HL-60 (cell line): ENCODE data around the gene NEK7.

Source experiments
- DNase-seq, 2 experiments: peaks; one replicate each; pipeline ENCODE4 v3.0.0-alpha.2; 2010 to 2020; ENCODE audit warnings: low read depth in 1 of 2, low spot score in 1 of 2
- H3K27ac ChIP-seq: fragments of 250-450 bp; sonication (Bioruptor Pico); replicated peaks from 2 replicates; pipeline ENCODE4 v1.5.1; 2020; ENCODE audit warnings: mild to moderate bottlenecking, moderate library complexity
- H3K27me3 ChIP-seq: fragments of 250-450 bp; sonication (Bioruptor Pico); 2 replicates; pipeline ENCODE4 v1.5.1; 2021; ENCODE audit warnings: mild to moderate bottlenecking, moderate library complexity; ENCODE audit not compliant: insufficient read depth, poor library complexity, severe bottlenecking
- H3K4me3 ChIP-seq: replicated peaks from 2 replicates; pipeline ENCODE4 v1.5.1; 2011; ENCODE audit warnings: mild to moderate bottlenecking, control low read depth, low read length; ENCODE audit not compliant: insufficient read depth
- GABPA ChIP-seq: IDR thresholded peaks from 2 replicates; pipeline ENCODE4 v1.6.1; 2012; ENCODE audit warnings: low read depth
- POLR2AphosphoS5 ChIP-seq: IDR thresholded peaks from 2 replicates; pipeline ENCODE4 v1.6.1; 2012; ENCODE audit warnings: low read depth
- SPI1 ChIP-seq: IDR thresholded peaks from 2 replicates; pipeline ENCODE4 v1.6.1; 2012; ENCODE audit warnings: low read depth, mild to moderate bottlenecking, borderline replicate concordance
- TF ChIP-seq, protein P1 (sequence below): IDR thresholded peaks from 2 replicates; pipeline ENCODE4 v1.6.1; 2012; ENCODE audit warnings: low read depth; ENCODE audit not compliant: insufficient replicate concordance
- TF ChIP-seq, protein P2 (sequence below): IDR thresholded peaks from one replicate; pipeline ENCODE4 v1.5.1; 2011; ENCODE audit warnings: low read length, control low read depth, inconsistent platforms; ENCODE audit not compliant: insufficient read depth

NEK7 gene

DNA sequence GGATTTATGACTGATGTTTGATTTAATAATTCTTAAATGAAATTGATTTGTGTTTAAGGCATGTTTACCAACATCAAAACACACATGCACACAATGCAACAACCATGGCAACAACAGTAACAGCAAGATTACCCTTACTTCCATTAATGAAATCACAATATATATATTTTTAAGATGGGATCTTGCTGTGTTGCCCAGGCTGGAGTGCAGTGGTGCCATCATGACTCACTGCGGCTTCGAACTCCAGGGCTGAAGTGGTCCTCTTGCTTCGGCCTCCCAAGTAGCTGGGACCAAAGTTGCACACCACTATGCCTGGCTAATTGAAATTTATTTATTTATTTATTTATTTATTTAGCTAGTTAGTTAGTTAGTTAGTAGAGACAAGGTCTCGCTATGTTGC is 27.7 kb downstream of the NEK7 start:
- H3K27me3 ChIP-seq: no peaks in the 10 kb centered on the region
- no peak overlapping the region for H3K4me3 ChIP-seq
- TF ChIP-seq GABPA (no peak), POLR2AphosphoS5 (no peak), SPI1 (no peak)
- TF ChIP-seq, protein P1, sequence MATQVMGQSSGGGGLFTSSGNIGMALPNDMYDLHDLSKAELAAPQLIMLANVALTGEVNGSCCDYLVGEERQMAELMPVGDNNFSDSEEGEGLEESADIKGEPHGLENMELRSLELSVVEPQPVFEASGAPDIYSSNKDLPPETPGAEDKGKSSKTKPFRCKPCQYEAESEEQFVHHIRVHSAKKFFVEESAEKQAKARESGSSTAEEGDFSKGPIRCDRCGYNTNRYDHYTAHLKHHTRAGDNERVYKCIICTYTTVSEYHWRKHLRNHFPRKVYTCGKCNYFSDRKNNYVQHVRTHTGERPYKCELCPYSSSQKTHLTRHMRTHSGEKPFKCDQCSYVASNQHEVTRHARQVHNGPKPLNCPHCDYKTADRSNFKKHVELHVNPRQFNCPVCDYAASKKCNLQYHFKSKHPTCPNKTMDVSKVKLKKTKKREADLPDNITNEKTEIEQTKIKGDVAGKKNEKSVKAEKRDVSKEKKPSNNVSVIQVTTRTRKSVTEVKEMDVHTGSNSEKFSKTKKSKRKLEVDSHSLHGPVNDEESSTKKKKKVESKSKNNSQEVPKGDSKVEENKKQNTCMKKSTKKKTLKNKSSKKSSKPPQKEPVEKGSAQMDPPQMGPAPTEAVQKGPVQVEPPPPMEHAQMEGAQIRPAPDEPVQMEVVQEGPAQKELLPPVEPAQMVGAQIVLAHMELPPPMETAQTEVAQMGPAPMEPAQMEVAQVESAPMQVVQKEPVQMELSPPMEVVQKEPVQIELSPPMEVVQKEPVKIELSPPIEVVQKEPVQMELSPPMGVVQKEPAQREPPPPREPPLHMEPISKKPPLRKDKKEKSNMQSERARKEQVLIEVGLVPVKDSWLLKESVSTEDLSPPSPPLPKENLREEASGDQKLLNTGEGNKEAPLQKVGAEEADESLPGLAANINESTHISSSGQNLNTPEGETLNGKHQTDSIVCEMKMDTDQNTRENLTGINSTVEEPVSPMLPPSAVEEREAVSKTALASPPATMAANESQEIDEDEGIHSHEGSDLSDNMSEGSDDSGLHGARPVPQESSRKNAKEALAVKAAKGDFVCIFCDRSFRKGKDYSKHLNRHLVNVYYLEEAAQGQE: no peak
- TF ChIP-seq, protein P2, sequence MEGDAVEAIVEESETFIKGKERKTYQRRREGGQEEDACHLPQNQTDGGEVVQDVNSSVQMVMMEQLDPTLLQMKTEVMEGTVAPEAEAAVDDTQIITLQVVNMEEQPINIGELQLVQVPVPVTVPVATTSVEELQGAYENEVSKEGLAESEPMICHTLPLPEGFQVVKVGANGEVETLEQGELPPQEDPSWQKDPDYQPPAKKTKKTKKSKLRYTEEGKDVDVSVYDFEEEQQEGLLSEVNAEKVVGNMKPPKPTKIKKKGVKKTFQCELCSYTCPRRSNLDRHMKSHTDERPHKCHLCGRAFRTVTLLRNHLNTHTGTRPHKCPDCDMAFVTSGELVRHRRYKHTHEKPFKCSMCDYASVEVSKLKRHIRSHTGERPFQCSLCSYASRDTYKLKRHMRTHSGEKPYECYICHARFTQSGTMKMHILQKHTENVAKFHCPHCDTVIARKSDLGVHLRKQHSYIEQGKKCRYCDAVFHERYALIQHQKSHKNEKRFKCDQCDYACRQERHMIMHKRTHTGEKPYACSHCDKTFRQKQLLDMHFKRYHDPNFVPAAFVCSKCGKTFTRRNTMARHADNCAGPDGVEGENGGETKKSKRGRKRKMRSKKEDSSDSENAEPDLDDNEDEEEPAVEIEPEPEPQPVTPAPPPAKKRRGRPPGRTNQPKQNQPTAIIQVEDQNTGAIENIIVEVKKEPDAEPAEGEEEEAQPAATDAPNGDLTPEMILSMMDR: no peak
- no peak overlapping the region for H3K27ac ChIP-seq
- no peak for DNase-seq

DNA sequence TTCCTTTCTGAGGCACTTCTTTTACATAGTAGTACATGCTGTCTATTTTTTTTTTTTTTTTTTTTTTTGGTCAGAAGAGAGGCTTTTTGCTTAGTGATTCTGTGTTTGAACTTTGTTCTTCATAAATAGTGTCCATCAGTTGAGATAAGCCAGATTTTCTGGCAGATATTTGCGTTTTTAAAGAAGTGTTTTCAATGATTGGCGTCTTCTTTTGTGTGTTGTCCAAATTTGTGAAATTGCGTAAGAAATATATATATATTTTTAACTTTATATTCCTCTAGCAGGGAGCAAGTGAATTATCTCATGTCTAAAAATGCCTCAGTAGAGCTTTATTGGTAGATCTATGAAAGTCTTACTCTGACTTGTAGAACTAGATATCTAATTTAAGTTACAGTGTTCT is 28.3 kb downstream of the NEK7 start:
- no peak for DNase-seq
- Histone ChIP-seq H3K27ac (no peak overlapping the region), H3K4me3 (no peak overlapping the region), H3K27me3 (no peaks in the 10 kb centered on the region)
- TF ChIP-seq SPI1: no peak
- no peak for TF ChIP-seq POLR2AphosphoS5
- TF ChIP-seq, protein P2: no peak
- TF ChIP-seq, protein P1: no peak
- TF ChIP-seq GABPA: no peak

DNA sequence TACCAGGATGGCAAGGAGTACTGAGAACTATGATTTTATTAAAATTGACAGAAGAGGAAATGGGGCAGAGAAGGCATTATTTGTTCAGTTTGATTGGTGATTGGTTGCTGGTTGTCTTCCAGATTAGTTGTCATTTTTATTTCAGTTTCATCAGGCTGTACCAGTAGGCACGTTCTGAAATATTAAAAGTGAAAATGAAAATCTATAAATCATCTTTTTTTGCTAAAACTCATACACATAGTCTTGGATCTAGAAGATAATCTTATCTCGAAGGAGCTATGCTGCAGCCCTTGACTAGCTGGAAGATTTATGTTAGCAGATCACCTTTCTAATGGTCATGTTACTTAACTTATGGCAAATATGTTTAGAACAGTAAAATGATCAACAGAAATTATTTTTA is 29.0 kb downstream of the NEK7 start:
- H3K27ac ChIP-seq: no peak overlapping the region
- DNase-seq: no peak
- no peaks in the 10 kb centered on the region for H3K27me3 ChIP-seq
- TF ChIP-seq, protein P2: no peak
- no peak for TF ChIP-seq SPI1
- no peak for TF ChIP-seq GABPA
- no peak for TF ChIP-seq POLR2AphosphoS5
- TF ChIP-seq, protein P1: no peak
- H3K4me3 ChIP-seq: no peak overlapping the region
